Colonic mucosa (tissue), 4 donors: ENCODE data around the gene CARF. TPM values are rescaled to one million over a fixed set of nuclear protein-coding genes. Genes with fewer than 3 reads are reported as not detected.
A peak's percentile ranks its signal among the peaks of the same experiment; 100 is the strongest.
"Not testable (repeated sequence)": the region's sequence is repeated elsewhere in the genome, so short reads cannot be mapped to it uniquely, and the experiment has no call there.

Source experiments
- DNase-seq: peaks from one replicate; pipeline ENCODE4 v3.0.0-alpha.2; 2020
- H3K27ac ChIP-seq: fragments of 200-600 bp; one replicate; pipeline ENCODE4 v1.8.0; 2021
- H3K27me3 ChIP-seq: fragments of 200-600 bp; one replicate; pipeline ENCODE4 v1.8.0; 2021
- H3K36me3 ChIP-seq: fragments of 200-600 bp; one replicate; pipeline ENCODE4 v1.8.0; 2021
- H3K4me1 ChIP-seq: fragments of 200-600 bp; one replicate; pipeline ENCODE4 v1.8.0; 2021; ENCODE audit warnings: mild to moderate bottlenecking
- H3K4me3 ChIP-seq: fragments of 200-600 bp; one replicate; pipeline ENCODE4 v1.8.0; 2021
- H3K9ac ChIP-seq, 2 donors: one replicate each; pipeline ENCODE4 v1.7.0; 2013; ENCODE audit warnings: control low read depth in 2 of 2, low read depth in 2 of 2, low read length in 2 of 2
- H3K9me3 ChIP-seq: fragments of 200-600 bp; one replicate; pipeline ENCODE4 v1.8.0; 2021
- intact Hi-C: fragments of 100-400 bp; cut with DNase I; formaldehyde crosslinking; loops from one replicate; pipeline ENCODE4 v1.14.1; 2022
- total RNA-seq, 2 donors: library from RNA; stranded (reverse); fragmentation: NEBNext Ultra II Directional in 1 of 2; extraction: Animal tissue kit (Norgen Biotek cat#: 25700) in 1 of 2; gene quantifications; one replicate each; pipeline ENCODE4 v1.2.1, GENCODE V29; 2021
- TF ChIP-seq, protein P1 (sequence below): fragments of 200-600 bp; IDR thresholded peaks from one replicate; pipeline ENCODE4 v1.8.0; 2022; ENCODE audit warnings: antibody characterized with exemption, mild to moderate bottlenecking
- donor health status: healthy.
- donor health status: DM: no; HTN: no; CAD: no.
- donor health status: DM: no; HTN: no; CAD: no.

CARF gene
- total RNA-seq, 2 donors from 2014 or later: 3.8 to 5.1 TPM

DNA sequence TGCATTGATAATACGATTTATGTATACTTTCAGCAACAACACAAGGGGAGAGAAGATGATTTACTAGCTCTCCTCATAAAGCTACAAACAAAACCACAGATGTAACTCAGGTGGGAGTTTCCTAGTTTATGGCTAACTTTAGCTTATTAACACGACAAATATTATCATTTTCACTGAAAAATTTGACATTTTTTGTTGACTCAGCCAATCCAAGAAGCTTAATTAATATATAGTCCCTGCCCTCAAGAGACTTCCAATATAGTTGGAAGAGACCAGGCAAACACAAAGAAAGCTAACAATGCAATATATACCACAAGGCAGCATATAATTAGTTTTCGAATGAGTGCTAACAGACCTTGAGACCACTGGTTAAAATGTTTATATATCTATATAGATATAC lies 1.4 kb upstream of the CARF start:
- no peaks in the 10 kb centered on the region for H3K27me3 ChIP-seq
- peak overlapping the region; percentile 72 for H3K4me3 ChIP-seq
- H3K9ac ChIP-seq: no peak overlapping the region
- intact Hi-C loops: no loop called here
- no peaks in the 10 kb centered on the region for H3K36me3 ChIP-seq
- H3K4me1 ChIP-seq: no peaks in the 10 kb centered on the region
- H3K9me3 ChIP-seq: no peaks in the 10 kb centered on the region
- H3K27ac ChIP-seq: no peak overlapping the region
- no peak for DNase-seq
- TF ChIP-seq, protein P1, sequence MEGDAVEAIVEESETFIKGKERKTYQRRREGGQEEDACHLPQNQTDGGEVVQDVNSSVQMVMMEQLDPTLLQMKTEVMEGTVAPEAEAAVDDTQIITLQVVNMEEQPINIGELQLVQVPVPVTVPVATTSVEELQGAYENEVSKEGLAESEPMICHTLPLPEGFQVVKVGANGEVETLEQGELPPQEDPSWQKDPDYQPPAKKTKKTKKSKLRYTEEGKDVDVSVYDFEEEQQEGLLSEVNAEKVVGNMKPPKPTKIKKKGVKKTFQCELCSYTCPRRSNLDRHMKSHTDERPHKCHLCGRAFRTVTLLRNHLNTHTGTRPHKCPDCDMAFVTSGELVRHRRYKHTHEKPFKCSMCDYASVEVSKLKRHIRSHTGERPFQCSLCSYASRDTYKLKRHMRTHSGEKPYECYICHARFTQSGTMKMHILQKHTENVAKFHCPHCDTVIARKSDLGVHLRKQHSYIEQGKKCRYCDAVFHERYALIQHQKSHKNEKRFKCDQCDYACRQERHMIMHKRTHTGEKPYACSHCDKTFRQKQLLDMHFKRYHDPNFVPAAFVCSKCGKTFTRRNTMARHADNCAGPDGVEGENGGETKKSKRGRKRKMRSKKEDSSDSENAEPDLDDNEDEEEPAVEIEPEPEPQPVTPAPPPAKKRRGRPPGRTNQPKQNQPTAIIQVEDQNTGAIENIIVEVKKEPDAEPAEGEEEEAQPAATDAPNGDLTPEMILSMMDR: no peak

DNA sequence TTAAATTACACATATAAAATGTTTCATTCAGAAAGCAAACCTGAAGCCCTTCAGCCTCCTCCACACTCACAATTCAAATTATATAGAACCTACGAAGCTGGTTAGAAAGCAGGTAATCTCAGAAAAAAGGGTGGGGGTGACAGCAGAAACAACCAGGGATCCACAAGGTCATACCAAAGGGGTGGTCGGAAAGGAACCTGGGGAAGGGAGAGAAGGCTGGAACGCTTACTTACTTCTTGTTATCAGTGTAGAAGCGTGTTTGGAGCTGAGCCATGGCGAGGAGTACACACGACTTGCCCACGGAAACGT lies 918 bp upstream of the CARF start:
- Histone ChIP-seq H3K4me3 (peak overlapping the region; percentile 72), H3K4me1 (no peaks in the 10 kb centered on the region), H3K9me3 (no peaks in the 10 kb centered on the region), H3K27ac (peak overlapping the region; percentile 98), H3K9ac (peak overlapping the region; percentile 68 to 70), H3K36me3 (no peaks in the 10 kb centered on the region), H3K27me3 (no peaks in the 10 kb centered on the region)
- TF ChIP-seq, protein P1: no peak
- intact Hi-C loops: no loop called here
- DNase-seq: no peak

DNA sequence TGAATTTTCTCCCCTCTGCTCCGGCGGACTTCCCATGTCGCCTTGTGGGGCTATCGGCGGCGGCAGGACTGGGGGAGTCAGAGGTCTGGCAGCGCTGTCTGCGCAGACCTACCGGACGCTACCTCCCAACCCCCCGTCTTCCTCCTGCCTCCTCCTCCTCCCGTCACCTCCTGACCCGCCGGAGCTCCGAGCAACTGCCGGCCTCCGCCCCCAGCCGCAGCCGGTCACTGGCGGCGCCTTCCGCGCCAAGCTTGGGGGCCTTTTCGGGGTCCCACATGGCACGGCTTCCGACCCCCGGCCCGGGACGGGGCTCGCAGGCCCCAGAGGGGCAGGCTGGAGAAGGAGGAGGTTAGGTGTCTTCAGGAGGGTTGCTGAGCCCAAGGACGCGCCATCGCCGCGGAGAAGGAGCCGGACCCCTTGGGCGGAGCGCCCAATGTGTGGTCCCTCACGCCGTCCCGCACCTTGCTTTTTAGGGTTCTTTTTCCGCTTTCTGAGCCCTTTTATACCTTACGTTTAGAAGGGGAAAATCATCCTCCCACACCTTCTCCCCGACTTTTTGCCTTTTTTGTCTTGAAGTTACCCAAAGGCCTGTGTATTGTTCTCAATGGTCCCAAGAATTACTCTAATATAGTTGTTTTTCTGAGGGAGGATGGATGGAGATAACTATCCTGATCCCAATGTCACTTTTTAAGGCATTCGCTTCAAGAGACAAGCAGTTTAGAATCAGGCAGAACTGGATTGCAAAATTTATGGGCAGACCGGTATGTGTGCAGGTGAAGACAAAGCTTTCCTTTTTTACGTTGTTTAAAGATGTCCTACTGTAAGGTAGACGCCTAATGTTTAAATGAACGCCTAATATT lies 497 bp downstream of the CARF start:
- H3K4me1 ChIP-seq, DNase-seq, H3K9me3 ChIP-seq, intact Hi-C loops, H3K27me3 ChIP-seq, H3K36me3 ChIP-seq: not testable (repeated sequence)
- H3K9ac ChIP-seq: peak overlapping the region in 1 of 2 donors; percentile 68
- H3K4me3 ChIP-seq: peak overlapping the region; percentile 72
- H3K27ac ChIP-seq: peak overlapping the region; percentile 98

GRCh38 chr2:202918860-202919259 lies 6.8 kb downstream of the CARF start:
- no peak for DNase-seq
- intact Hi-C loops: no loop called here
- no peak overlapping the region for H3K9ac ChIP-seq
- H3K27me3 ChIP-seq: no peaks in the 10 kb centered on the region
- no peaks in the 10 kb centered on the region for H3K36me3 ChIP-seq
- TF ChIP-seq, protein P1: no peak
- H3K9me3 ChIP-seq: no peaks in the 10 kb centered on the region
- H3K4me3 ChIP-seq: no peak overlapping the region
- no peak overlapping the region for H3K27ac ChIP-seq
- no peaks in the 10 kb centered on the region for H3K4me1 ChIP-seq

DNA sequence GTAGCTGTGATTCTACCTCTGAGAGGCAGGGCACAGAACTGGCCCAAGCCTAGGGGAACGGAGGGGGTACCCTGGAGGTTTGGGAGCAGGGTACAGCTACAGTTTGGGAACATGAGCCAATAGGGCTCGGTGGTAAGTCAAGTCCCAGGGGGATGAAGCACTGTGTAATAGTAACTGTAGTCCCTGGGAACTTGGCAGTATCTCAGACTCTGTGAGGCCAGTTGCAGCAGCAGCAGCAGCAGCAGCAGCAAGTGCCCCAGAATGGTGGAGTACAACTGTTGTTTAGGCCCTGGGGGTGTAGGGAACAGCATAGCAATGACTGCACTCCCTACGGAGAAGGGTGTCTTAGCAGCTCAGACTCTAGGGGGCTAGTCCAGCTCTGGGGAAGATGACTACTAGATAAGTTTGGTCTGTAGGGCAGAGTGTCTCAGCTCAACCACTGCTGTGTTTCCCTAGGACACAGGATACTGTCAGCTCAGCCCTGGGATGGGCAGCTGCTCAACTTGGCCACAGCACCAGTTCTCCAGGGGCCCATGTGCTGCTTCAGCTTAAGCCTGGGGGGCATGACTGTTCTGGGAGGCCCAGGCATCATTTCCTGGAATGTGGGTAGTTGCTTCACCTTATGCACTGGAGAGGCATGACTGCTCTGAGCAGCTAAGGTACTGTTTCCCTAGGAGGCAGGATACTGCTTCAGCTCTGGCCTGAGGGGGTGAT lies 20.5 kb downstream of the CARF start:
- TF ChIP-seq, protein P1: no peak
- no peak overlapping the region for H3K9ac ChIP-seq
- no peaks in the 10 kb centered on the region for H3K4me1 ChIP-seq
- no peaks in the 10 kb centered on the region for H3K27me3 ChIP-seq
- DNase-seq: no peak
- no peak overlapping the region for H3K27ac ChIP-seq
- intact Hi-C loops: no loop called here
- no peak overlapping the region for H3K4me3 ChIP-seq
- H3K36me3 ChIP-seq: no peaks in the 10 kb centered on the region
- H3K9me3 ChIP-seq: no peaks in the 10 kb centered on the region

DNA sequence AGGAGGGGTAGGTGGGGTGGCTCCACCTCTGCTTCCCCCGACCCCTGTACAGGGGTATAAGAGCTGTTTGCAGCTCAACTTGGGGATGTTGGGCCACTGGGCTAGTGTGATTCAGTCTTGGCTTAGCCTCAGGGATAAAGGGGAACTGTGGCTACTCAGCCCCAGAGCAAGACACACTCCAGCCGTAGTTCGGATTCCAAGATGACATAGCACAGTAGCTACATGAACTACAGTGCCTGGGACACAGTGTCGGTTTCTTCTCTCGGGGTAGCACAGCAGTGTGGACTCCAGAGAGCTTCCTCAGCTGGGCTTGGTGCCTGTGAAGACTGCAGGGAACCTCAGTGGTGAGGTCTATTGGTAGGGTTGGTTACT lies 21.1 kb downstream of the CARF start:
- Histone ChIP-seq H3K4me3 (no peak overlapping the region), H3K4me1 (no peaks in the 10 kb centered on the region), H3K27ac (no peak overlapping the region), H3K9ac (no peak overlapping the region), H3K9me3 (no peaks in the 10 kb centered on the region), H3K27me3 (no peaks in the 10 kb centered on the region), H3K36me3 (no peaks in the 10 kb centered on the region)
- no peak for DNase-seq
- intact Hi-C loops: no loop called here
- TF ChIP-seq, protein P1: no peak
